Liver (tissue), 9 donors: ENCODE data around the gene ZNF443. TPM values are rescaled to one million over a fixed set of nuclear protein-coding genes. Genes with fewer than 3 reads are reported as not detected.

Source experiments
- DNase-seq: peaks from one replicate; pipeline ENCODE4 v3.0.0-alpha.2; 2017; ENCODE audit warnings: low spot score
- H3K27ac ChIP-seq, 2 donors: one replicate each; pipeline ENCODE4 v1.7.0; 2013; ENCODE audit warnings: inconsistent platforms in 2 of 2, low read length in 2 of 2, control low read depth in 1 of 2, low read depth in 1 of 2, mild to moderate bottlenecking in 1 of 2
- H3K27me3 ChIP-seq, 4 donors: one replicate each; pipeline versions ENCODE4 v1.6.1 to v1.7.0; 2013; ENCODE audit warnings: low read length in 3 of 4, inconsistent platforms in 1 of 4, mild to moderate bottlenecking in 1 of 4, moderate library complexity in 1 of 4; ENCODE audit not compliant: control insufficient read depth in 4 of 4, insufficient read depth in 4 of 4
- H3K36me3 ChIP-seq, 4 donors: one replicate each; pipeline versions ENCODE4 v1.6.1 to v1.7.0; 2013; ENCODE audit warnings: low read length in 3 of 4, mild to moderate bottlenecking in 3 of 4, low read depth in 1 of 4, moderate library complexity in 1 of 4; ENCODE audit not compliant: control insufficient read depth in 4 of 4, insufficient read depth in 3 of 4
- H3K4me1 ChIP-seq, 4 donors: one replicate each; pipeline versions ENCODE4 v1.6.1 to v1.7.0; 2013; ENCODE audit warnings: low read length in 3 of 4, mild to moderate bottlenecking in 3 of 4, moderate library complexity in 1 of 4; ENCODE audit not compliant: control insufficient read depth in 4 of 4, insufficient read depth in 4 of 4
- H3K4me3 ChIP-seq, 3 donors: one replicate each; pipeline versions ENCODE4 v1.6.1 to v1.7.0; 2013; ENCODE audit warnings: low read length in 3 of 3, control low read depth in 1 of 3, low read depth in 1 of 3, mild to moderate bottlenecking in 1 of 3
- H3K9ac ChIP-seq, 2 donors: one replicate each; pipeline ENCODE4 v1.7.0; 2013; ENCODE audit warnings: low read length in 2 of 2, mild to moderate bottlenecking in 2 of 2, moderate library complexity in 2 of 2, control low read depth in 1 of 2, low read depth in 1 of 2
- H3K9me3 ChIP-seq, 4 donors: one replicate each; pipeline versions ENCODE4 v1.6.1 to v1.7.0; 2013; ENCODE audit warnings: low read length in 3 of 4; ENCODE audit not compliant: control insufficient read depth in 4 of 4
- ATF3 ChIP-seq: IDR thresholded peaks from 2 replicates; pipeline ENCODE4 v1.6.1; 2016; ENCODE audit warnings: antibody characterized with exemption
- EGR1 ChIP-seq, 2 donors: IDR thresholded peaks; 2 replicates each; pipeline ENCODE4 v1.6.1; 2016 to 2018; ENCODE audit warnings: antibody characterized with exemption in 2 of 2, low read depth in 2 of 2
- FOXA1 ChIP-seq: IDR thresholded peaks from 2 replicates; pipeline ENCODE4 v1.6.1; 2016; ENCODE audit warnings: antibody characterized with exemption
- FOXA2 ChIP-seq: IDR thresholded peaks from 2 replicates; pipeline ENCODE4 v1.6.1; 2016; ENCODE audit warnings: antibody characterized with exemption
- GABPA ChIP-seq, 2 donors: IDR thresholded peaks in 1 of 2; conservative IDR thresholded peaks in 1 of 2; 2 replicates each; pipeline ENCODE4 v1.6.1; 2016; ENCODE audit warnings: antibody characterized with exemption in 2 of 2, mild to moderate bottlenecking in 1 of 2, moderate library complexity in 1 of 2
- HNF4G ChIP-seq: IDR thresholded peaks from 2 replicates; pipeline ENCODE4 v1.6.1; 2016; ENCODE audit warnings: antibody characterized with exemption
- JUND ChIP-seq, 2 donors: IDR thresholded peaks; 2 replicates each; pipeline ENCODE4 v1.6.1; 2016; ENCODE audit warnings: antibody characterized with exemption in 2 of 2
- NR2F2 ChIP-seq: IDR thresholded peaks from 2 replicates; pipeline ENCODE4 v1.6.1; 2016; ENCODE audit warnings: antibody characterized with exemption
- RAD21 ChIP-seq, 2 donors: IDR thresholded peaks; 2 replicates each; pipeline ENCODE4 v1.6.1; 2016; ENCODE audit warnings: antibody characterized with exemption in 2 of 2, mild to moderate bottlenecking in 2 of 2
- REST ChIP-seq: IDR thresholded peaks from 2 replicates; pipeline ENCODE4 v1.6.1; 2016; ENCODE audit warnings: antibody characterized with exemption, mild to moderate bottlenecking
- RXRA ChIP-seq, 2 donors: IDR thresholded peaks; 2 replicates each; pipeline ENCODE4 v1.6.1; 2017 to 2018; ENCODE audit warnings: antibody characterized with exemption in 2 of 2, mild to moderate bottlenecking in 1 of 2
- SP1 ChIP-seq: IDR thresholded peaks from 2 replicates; pipeline ENCODE4 v1.6.1; 2018; ENCODE audit warnings: antibody characterized with exemption, mild to moderate bottlenecking
- TAF1 ChIP-seq: conservative IDR thresholded peaks from 2 replicates; pipeline ENCODE4 v1.6.1; 2016; ENCODE audit warnings: antibody characterized with exemption, mild to moderate bottlenecking
- YY1 ChIP-seq: IDR thresholded peaks from 2 replicates; pipeline ENCODE4 v1.6.1; 2016; ENCODE audit warnings: antibody characterized with exemption, mild to moderate bottlenecking
- WGBS: extraction: QIAGEN DNeasy Blood & Tissue Kit; methylation state at CpG from one replicate; pipeline ENCODE4 v1.1.7; 2013; 5-methylcytosine and 5-hydroxymethylcytosine counted together
- polyA plus RNA-seq, 2 donors: library from polyadenylated mRNA; stranded (reverse) in 1 of 2; unstranded in 1 of 2; fragments of 200-250 nt in 1 of 2; fragments of >200 nt in 1 of 2; fragmentation: Nextera tagmentation in 1 of 2; extraction: Ambion mirVana in 1 of 2; gene quantifications; one replicate each; pipeline versions ENCODE4 v1.2.1 to v1.2.3, GENCODE V29; 2013 to 2015
- total RNA-seq, 2 donors: library from RNA; depleted of rRNA; stranded (reverse); fragments of >200 nt; gene quantifications; one replicate each; pipeline ENCODE4 v1.2.3, GENCODE V29; 2014
- TF ChIP-seq, protein P1 (sequence below): IDR thresholded peaks from 2 replicates; pipeline ENCODE4 v1.6.1; 2016; ENCODE audit warnings: antibody characterized with exemption
- TF ChIP-seq, protein P2 (sequence below): fragments of 150-350 bp; IDR thresholded peaks from 2 replicates; pipeline ENCODE4 v1.5.1; 2017; ENCODE audit warnings: improper control_type of control experiment, low read depth, low read length; ENCODE audit not compliant: missing input control
- TF ChIP-seq, protein P3 (sequence below): IDR thresholded peaks from 2 replicates; pipeline ENCODE4 v1.6.1; 2016; ENCODE audit warnings: antibody characterized with exemption
- donor health status: healthy.
- donor health status: healthy.
- donor health status: healthy.
- donor health status: healthy.
- donor health status: healthy.

Gene ZNF443
- total and polyA plus RNA-seq, 4 donors, result 1.1 to 7.4 (median 2.3) TPM

- no peak overlapping the region for H3K9ac ChIP-seq
- no peaks in the 10 kb centered on the region for H3K27me3 ChIP-seq
- 85% methylated on average over 5 of the region's 5 CpGs for WGBS
- peaks cover 0 to 26% (median 13%) of the 10 kb centered on the region in 4 donors for H3K36me3 ChIP-seq
- H3K4me3 ChIP-seq, result peak overlapping the region in 2 of 3 donors; percentile 16 to 26
- DNase-seq, result no peak
- no peaks in the 10 kb centered on the region for H3K4me1 ChIP-seq
- peaks cover 31 to 59% (median 36%) of the 10 kb centered on the region in 4 donors for H3K9me3 ChIP-seq
- TF ChIP-seq, protein P1, sequence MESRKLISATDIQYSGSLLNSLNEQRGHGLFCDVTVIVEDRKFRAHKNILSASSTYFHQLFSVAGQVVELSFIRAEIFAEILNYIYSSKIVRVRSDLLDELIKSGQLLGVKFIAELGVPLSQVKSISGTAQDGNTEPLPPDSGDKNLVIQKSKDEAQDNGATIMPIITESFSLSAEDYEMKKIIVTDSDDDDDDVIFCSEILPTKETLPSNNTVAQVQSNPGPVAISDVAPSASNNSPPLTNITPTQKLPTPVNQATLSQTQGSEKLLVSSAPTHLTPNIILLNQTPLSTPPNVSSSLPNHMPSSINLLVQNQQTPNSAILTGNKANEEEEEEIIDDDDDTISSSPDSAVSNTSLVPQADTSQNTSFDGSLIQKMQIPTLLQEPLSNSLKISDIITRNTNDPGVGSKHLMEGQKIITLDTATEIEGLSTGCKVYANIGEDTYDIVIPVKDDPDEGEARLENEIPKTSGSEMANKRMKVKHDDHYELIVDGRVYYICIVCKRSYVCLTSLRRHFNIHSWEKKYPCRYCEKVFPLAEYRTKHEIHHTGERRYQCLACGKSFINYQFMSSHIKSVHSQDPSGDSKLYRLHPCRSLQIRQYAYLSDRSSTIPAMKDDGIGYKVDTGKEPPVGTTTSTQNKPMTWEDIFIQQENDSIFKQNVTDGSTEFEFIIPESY, result no peak
- TF ChIP-seq HNF4G (no peak), RAD21 (IDR thresholded peaks at IDR 0.05) (no peak), REST (no peak), EGR1 (IDR thresholded peaks at IDR 0.05; ENCODE audit: low read depth in 2 of 2) (no peak), NR2F2 (no peak), SP1 (no peak), FOXA2 (no peak), TAF1 (no peak), RXRA (IDR thresholded peaks at IDR 0.05) (no peak), FOXA1 (no peak), GABPA (IDR thresholded peaks at IDR 0.05 in 1 of 2, conservative IDR thresholded peaks at IDR 0.05 in 1 of 2) (no peak), ATF3 (no peak), YY1 (no peak)
- TF ChIP-seq, protein P2, sequence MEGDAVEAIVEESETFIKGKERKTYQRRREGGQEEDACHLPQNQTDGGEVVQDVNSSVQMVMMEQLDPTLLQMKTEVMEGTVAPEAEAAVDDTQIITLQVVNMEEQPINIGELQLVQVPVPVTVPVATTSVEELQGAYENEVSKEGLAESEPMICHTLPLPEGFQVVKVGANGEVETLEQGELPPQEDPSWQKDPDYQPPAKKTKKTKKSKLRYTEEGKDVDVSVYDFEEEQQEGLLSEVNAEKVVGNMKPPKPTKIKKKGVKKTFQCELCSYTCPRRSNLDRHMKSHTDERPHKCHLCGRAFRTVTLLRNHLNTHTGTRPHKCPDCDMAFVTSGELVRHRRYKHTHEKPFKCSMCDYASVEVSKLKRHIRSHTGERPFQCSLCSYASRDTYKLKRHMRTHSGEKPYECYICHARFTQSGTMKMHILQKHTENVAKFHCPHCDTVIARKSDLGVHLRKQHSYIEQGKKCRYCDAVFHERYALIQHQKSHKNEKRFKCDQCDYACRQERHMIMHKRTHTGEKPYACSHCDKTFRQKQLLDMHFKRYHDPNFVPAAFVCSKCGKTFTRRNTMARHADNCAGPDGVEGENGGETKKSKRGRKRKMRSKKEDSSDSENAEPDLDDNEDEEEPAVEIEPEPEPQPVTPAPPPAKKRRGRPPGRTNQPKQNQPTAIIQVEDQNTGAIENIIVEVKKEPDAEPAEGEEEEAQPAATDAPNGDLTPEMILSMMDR, result no peak
- TF ChIP-seq, protein P3, sequence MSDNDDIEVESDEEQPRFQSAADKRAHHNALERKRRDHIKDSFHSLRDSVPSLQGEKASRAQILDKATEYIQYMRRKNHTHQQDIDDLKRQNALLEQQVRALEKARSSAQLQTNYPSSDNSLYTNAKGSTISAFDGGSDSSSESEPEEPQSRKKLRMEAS, result no peak
- H3K27ac ChIP-seq, result no peak overlapping the region
Measured at GRCh38 chr19:12465211-12465610, 24.4 kb upstream of the ZNF443 start.

DNA sequence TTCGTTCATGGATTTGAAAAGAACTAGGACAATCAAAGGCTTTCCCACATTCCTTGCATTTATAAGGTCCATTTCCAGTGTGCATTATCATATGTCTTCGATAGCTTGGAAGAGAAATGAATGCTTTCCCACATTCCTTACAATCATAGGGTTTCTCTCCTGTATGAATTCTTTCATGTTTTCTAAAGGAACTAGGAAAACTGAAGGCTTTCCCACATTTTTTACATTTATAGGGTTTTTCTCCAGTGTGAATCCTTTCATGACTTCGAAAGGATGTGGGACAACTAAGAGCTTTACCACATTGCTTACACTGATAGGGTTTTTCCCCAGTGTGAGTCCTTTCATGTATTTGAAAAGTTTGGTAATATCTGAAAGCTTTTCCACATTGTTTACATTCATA is 23.9 kb upstream of the ZNF443 start:
- DNase-seq, result no peak
- no peaks in the 10 kb centered on the region for H3K4me1 ChIP-seq
- no peak overlapping the region for H3K27ac ChIP-seq
- TF ChIP-seq, protein P3, result no peak
- TF ChIP-seq, protein P1, result no peak
- TF ChIP-seq JUND (IDR thresholded peaks at IDR 0.05) (no peak), RXRA (IDR thresholded peaks at IDR 0.05) (no peak), SP1 (no peak), GABPA (IDR thresholded peaks at IDR 0.05 in 1 of 2, conservative IDR thresholded peaks at IDR 0.05 in 1 of 2) (no peak), FOXA2 (no peak), FOXA1 (no peak), YY1 (no peak)
- TF ChIP-seq, protein P2, result no peak
- peaks cover 0 to 22% (median 13%) of the 10 kb centered on the region in 4 donors for H3K36me3 ChIP-seq
- H3K9ac ChIP-seq, result no peak overlapping the region
- no peaks in the 10 kb centered on the region for H3K27me3 ChIP-seq
- H3K9me3 ChIP-seq, result peaks cover 30 to 54% (median 36%) of the 10 kb centered on the region in 4 donors
- 97% methylated on average over 3 of the region's 3 CpGs for WGBS
- H3K4me3 ChIP-seq, result peak overlapping the region in 2 of 3 donors; percentile 9 to 56
